Dermis microvascular lymphatic vessel endothelial cell (primary cell): ENCODE measurements around the gene ISY1. TPM values are rescaled to one million over a fixed set of nuclear protein-coding genes. Genes with fewer than 3 reads are reported as not detected.
"Not testable (repeated sequence)": the region's sequence is repeated elsewhere in the genome, so short reads cannot be mapped to it uniquely, and the experiment has no call there.

Experiments
- DNase-seq, 2 donors: peaks; one replicate each; pipeline versions ENCODE4 v3.0.0 to v3.0.0-alpha.2; 2010; ENCODE audit warnings: low read depth in 2 of 2
- total RNA-seq: library from RNA; depleted of rRNA; stranded (reverse); fragments of >200 nt; gene quantifications from 2 replicates; pipeline ENCODE4 v1.2.1, GENCODE V29; 2014

ISY1 gene
- total RNA-seq, 1 donor from 2014 or later, result 60.1 TPM

- DNase-seq, result peak; percentile 94 to 95
These were observed 40.4 kb downstream of the ISY1 start for GRCh38 chr3:129120254-129121004.

DNA sequence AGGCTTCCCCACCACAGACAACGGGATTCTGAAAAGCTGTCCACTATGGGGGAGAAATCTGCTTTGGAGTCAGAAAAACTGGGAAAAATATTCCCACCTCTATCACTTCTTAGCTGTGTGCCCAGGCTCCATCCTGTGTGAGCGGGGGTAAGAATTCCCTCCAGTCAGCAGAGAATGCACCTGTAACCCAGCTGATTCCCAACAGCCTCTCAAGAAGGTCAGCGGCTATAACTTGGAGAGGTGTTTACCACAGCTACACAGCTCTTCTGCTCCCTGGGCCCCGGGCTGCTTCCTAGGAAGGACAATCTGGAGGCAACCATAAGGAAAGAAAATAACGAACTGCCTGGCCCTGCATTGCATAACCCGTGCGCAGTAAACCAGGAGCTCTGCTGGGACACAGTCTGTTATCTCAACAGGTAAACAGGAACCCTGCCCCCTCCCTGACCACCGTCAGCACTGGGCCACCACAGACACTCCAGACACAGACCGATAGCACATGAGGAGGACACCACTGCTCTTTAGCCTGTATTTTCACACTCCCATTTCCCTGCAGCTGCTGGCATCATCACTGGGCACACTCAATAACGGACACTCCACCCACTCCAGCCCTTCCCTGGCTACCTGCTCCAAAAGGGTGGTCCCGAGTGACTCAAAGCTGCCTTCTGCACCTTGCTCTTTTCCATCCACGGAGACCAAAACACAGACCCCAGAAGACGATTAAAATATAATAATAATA lies 41.3 kb downstream of the ISY1 start:
- peak; percentile 36 to 37 for DNase-seq

DNA sequence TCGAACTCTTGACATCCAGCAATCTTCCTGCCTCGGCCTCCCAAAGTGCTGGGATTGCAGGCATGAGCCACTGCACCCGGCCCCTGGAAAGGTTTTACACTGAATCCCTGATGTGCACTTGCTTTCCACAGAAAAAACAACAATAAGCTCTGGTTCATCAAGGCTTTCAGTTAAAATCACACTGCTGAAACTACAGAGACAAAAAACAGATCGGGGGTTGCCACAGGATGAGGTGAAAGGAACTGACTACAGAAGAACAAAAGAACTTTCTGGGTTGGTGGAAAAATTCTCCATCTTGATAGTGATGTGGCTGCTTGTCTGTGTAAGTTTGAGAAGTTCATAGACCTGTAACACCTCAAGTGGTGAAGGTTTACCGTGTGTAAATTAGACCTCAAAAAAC lies 42.1 kb downstream of the ISY1 start:
- DNase-seq, result peak; percentile 38 to 52

DNA sequence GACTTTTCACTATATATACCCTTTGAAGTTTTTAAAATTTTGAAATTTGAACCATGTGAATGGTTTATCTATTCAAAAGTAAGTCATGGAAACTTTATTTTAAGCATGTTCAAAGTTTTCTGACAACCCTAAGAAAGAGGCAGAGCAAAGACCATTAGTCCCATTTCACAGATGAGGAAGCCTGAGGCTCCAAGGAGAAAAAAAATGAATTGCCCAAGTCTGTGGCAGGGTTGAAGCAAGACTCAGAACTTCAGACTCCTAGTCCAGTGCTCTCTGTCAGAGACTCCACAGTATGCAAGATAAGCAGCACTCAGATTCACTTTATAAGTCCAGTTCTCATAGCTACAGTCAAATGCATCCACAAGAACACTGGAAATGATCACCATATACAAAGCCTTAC lies 43.7 kb downstream of the ISY1 start:
- no peak for DNase-seq

DNA sequence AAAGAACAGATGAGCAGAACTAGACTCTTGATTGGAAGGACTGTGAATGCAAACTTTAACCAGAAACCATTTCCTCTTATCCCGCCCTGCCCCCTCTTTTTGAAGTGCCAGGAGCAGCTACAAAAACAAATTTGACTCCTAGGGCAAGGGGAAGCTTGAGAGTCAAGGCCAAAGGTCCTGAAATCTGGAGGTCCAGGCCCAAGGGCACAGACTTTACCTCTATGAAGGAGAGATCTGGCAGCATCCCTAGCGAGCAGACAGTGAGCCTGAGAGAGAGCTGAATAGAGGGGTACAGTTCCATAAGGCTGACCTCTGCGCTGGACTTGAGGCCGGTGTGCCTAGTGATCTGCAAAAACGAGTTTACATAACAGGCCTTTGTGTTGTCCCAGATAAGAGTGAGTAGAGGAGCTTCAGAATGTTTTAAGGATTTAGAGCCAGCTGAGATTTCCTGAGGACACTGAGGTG lies 44.3 kb downstream of the ISY1 start:
- DNase-seq, result no peak

- DNase-seq, result no peak
These were observed 46.4 kb downstream of the ISY1 start for GRCh38 chr3:129114455-129114854.

- DNase-seq, result no peak
These were observed 48.4 kb downstream of the ISY1 start for GRCh38 chr3:129112308-129113052.

DNA sequence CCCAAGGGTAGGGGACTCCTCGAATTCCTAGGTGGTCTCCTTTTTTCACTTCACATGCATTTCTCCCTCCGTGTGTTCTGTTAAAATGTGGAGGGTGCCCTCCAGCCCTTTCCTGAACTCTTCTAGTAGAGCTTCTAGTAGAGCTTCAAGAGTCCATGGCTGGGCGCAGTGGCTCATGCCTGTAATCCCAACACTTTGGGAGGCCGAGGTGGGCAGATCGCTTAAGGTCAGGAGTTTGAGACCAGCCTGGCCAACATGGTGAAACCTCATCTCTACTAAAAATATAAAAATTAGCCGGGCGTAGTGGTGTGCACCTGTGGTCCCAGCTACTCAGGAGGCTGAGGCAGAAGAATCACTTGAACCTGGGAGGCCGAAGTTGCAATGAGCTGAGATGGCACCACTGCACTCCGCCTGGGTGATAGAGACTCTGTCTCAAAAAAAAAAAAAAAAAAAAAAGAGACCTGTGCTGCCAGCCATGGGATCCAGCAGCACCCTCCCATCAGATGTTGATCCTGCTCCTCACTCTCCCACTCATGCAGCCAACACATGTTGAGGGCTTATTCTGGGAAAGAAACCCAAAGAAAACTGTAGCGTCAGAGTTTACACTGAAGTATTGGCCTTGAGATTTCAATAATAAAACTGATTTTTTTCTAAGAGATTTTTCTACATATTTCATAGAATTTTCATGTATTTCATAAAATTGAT lies 49.6 kb downstream of the ISY1 start:
- DNase-seq, result not testable (repeated sequence)

DNA sequence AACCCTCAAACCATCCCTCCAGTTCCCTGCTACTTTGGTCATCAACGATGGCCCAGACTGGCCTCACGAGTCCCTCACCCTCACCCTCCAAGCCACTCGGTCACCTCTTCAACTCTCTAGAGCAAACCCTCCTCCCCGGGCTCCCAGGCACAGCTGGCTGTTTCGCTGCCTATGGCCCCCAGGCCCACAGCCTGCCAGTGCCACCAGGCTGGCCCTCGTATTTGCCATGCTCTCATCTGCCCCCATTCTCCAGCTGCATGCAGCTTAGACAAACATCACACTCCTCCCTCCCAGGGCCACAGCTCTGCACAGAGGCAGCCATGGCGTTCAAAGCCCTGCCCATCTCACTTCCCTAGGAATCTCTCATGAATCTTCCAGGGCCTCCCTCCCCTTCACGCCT lies 53.1 kb downstream of the ISY1 start:
- no peak for DNase-seq

GRCh38 chr3:129106866-129107565 lies 53.8 kb downstream of the ISY1 start:
- DNase-seq, result no peak

- no peak for DNase-seq
These were observed 54.5 kb downstream of the ISY1 start for GRCh38 chr3:129106320-129106719.

DNA sequence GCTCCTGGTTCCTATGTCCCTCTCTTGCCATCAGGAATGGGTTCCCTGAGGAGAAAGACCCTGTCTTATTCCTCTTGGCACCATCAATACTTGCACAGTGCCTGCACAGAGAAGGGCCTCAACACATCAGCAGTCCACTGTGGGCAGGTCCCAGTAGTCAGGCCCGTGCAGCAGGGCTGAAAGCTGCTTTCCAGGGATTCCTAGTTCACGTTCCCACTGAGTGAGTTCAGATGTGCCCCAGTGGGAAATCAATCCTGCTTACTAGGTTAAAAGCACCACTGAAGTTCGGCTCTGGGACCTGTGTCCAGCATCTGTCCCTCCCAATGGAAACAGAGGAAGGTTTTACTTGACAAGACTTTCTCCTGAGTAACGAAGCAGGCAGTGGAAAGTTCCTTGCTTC lies 55.0 kb downstream of the ISY1 start:
- DNase-seq, result no peak

DNA sequence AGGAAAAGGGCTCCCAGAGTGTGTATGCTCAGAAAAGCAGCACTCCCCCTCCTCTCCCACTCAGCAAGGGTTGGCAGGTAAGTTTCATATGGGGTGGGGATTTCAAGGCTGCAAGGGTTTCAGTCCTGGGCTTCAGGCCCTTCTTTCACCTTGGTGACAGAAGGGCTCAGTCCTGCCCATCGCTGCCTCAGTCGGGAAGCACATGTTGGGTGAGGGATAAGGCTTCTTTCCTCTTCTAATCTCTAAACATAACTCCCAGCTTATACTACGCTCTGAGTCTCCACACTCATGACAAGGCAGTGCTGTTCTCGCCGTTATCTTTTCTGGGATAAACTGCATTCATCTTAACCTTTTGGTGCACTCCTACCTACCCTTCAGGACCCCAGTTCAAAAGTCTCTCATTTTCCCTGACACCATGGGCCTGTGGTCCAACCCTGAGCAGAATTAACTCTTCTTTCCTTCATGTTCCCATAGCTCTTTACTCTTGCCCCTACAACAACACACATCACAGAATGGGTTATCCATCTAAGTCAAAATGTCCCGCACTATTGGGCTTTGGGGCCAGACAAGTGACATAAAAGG lies 56.3 kb downstream of the ISY1 start:
- DNase-seq, result no peak

DNA sequence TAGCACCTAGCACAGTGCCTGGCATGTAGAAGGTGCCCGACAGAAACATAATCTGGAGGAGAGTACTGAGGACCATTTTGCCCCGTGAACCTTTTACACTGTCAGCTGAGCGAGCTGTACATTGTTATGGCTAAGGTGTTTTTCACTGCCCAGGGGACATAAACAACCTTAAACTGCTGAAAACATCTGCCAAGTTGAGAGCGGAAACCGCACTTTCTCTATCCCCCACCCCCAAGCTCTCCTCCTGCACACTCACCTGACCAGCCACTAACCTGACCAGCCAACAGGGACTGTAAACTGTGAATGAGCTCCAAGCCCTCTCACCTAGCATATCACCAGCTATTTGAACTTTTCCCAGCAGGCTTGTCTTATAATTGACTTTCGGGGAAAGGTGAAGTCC lies 56.8 kb downstream of the ISY1 start:
- no peak for DNase-seq

GRCh38 chr3:129103296-129103695 lies 57.6 kb downstream of the ISY1 start:
- no peak for DNase-seq

GRCh38 chr3:129101370-129102138 lies 59.3 kb downstream of the ISY1 start:
- no peak for DNase-seq

- DNase-seq, result no peak
These were observed 60.6 kb downstream of the ISY1 start for GRCh38 chr3:129100274-129100673.

DNA sequence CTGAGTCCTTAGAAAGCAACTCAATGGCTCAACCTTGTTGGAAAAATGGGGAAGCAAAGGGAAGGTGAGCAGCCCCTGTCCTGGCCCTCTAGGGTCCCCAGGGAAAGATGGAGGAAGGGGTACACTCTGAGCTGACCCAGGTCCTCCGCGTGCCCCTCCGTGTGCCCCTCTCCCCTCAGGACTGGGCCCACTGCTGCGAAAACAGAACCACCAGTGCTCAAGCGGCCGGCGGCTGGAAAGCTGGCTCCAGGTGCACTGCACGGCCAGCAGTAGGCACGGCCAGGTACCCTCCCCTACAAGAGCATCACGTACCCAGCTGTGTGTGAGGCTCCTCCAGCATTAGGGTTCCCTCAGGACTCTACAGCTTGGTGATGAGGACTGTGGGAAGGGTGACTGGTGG lies 65.6 kb downstream of the ISY1 start:
- DNase-seq, result no peak

DNA sequence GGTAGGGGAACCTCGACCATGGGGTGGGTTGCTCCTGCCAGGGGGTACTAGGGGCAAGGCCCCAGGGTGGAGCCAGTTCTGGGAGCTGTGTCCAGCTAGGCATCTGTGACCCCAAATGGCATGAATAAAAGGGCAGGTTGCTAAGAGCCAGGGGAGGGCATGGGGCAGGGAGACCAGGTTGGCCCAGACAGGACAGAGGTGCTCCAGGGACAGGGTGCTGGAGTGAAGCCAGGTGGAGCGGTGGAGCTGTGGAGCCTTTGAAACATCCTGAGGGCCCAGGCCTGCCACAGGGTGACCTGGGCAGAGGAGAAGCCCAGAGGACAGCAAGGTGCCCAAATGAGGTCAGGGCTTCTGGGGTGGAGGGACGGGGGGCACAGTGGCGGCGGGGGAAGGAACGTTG lies 72.6 kb downstream of the ISY1 start:
- DNase-seq, result not testable (repeated sequence)

DNA sequence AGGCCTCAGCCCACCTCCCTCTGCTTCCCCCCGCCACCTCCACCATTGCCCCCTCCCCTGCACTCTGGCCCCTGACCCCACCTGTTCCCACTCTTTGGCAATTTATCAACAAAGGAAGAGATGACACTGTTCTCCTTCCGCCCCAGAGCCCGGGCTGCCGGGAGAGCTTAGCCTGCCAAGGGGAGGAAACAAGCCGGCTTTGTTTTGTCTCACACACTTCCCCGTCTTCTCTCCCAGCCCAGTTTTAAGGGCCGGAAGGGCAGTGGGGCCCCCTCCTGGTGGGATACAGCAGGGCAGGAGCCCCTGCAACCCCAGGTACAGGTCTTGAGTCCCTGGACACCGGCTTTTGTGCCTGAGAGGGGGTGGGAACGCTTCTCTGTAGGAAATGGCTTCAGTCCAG lies 73.0 kb downstream of the ISY1 start:
- DNase-seq, result peak; percentile 68 to 78
